GM23248 (cell line): ENCODE data around the gene CAMSAP3. TPM values are rescaled to one million over a fixed set of nuclear protein-coding genes. Genes with fewer than 3 reads are reported as not detected.

Experiments
- DNase-seq: peaks from one replicate; pipeline ENCODE4 v3.0.0-alpha.2; 2015
- H2AFZ ChIP-seq: fragments of 200-600 bp; sonication (generic); 2 replicates; pipeline ENCODE4 v1.6.1; 2016; ENCODE audit warnings: antibody characterized with exemption
- H3F3A ChIP-seq: fragments of 200-600 bp; sonication (generic); 2 replicates; pipeline ENCODE4 v1.6.1; 2016; ENCODE audit warnings: mild to moderate bottlenecking, antibody characterized with exemption, mixed run types; ENCODE audit not compliant: insufficient read depth
- H3K27ac ChIP-seq: fragments of 200-600 bp; sonication (generic); 2 replicates; pipeline ENCODE4 v1.5.1; 2016; ENCODE audit warnings: mild to moderate bottlenecking
- H3K27me3 ChIP-seq: fragments of 200-600 bp; sonication (generic); replicated peaks from 2 replicates; pipeline ENCODE4 v1.6.1; 2016; ENCODE audit warnings: mild to moderate bottlenecking; ENCODE audit not compliant: insufficient read depth
- H3K36me3 ChIP-seq: fragments of 200-600 bp; sonication (generic); 2 replicates; pipeline ENCODE4 v1.6.1; 2016; ENCODE audit warnings: low read depth, mild to moderate bottlenecking
- H3K4me1 ChIP-seq: fragments of 200-600 bp; sonication (generic); 2 replicates; pipeline ENCODE4 v1.6.1; 2016; ENCODE audit warnings: mild to moderate bottlenecking; ENCODE audit not compliant: insufficient read depth
- H3K4me2 ChIP-seq: fragments of 200-600 bp; sonication (generic); one replicate; pipeline ENCODE4 v1.6.1; 2016; ENCODE audit warnings: mild to moderate bottlenecking; ENCODE audit not compliant: unreplicated experiment
- H3K4me3 ChIP-seq: fragments of 200-600 bp; sonication (generic); 2 replicates; pipeline ENCODE4 v1.5.1; 2016; ENCODE audit warnings: mild to moderate bottlenecking
- H3K79me2 ChIP-seq: fragments of 200-600 bp; sonication (generic); 2 replicates; pipeline ENCODE4 v1.6.1; 2016; ENCODE audit warnings: mild to moderate bottlenecking; ENCODE audit not compliant: insufficient read depth
- H3K9ac ChIP-seq: fragments of 200-600 bp; sonication (generic); 2 replicates; pipeline ENCODE4 v1.6.1; 2016; ENCODE audit warnings: mild to moderate bottlenecking
- H3K9me2 ChIP-seq: fragments of 200-600 bp; sonication (generic); 2 replicates; pipeline ENCODE4 v1.6.1; 2016; ENCODE audit warnings: mixed run types, mild to moderate bottlenecking, moderate library complexity; ENCODE audit not compliant: insufficient read depth
- H3K9me3 ChIP-seq: fragments of 200-600 bp; sonication (generic); one replicate; pipeline ENCODE4 v1.6.1; 2017; ENCODE audit warnings: low read depth
- H4K20me1 ChIP-seq: fragments of 200-600 bp; sonication (generic); 2 replicates; pipeline ENCODE4 v1.6.0; 2016; ENCODE audit not compliant: insufficient read depth
- EZH2 ChIP-seq: fragments of 200-600 bp; sonication (generic); IDR thresholded peaks from 2 replicates; pipeline ENCODE4 v1.6.1; 2018; ENCODE audit warnings: antibody characterized with exemption, mild to moderate bottlenecking; ENCODE audit not compliant: insufficient read depth, poor library complexity, severe bottlenecking
- EZH2phosphoT487 ChIP-seq: fragments of 200-600 bp; sonication (generic); IDR thresholded peaks from 2 replicates; pipeline ENCODE4 v1.6.1; 2018; ENCODE audit warnings: antibody characterized with exemption, moderate library complexity, mild to moderate bottlenecking, low read depth; ENCODE audit not compliant: insufficient read depth
- WGBS, 2 experiments: methylation state at CpG; one replicate each; pipeline ENCODE4 v1.1.6; 2015 to 2017; ENCODE audit warnings: low lambda C conversion rate in 2 of 2, low coverage in 1 of 2; ENCODE audit errors: missing lambda C conversion rate in 2 of 2; 5-methylcytosine and 5-hydroxymethylcytosine counted together
- in situ Hi-C: fragments of 300-500 bp; cut with MboI; formaldehyde crosslinking; loops from 2 replicates; pipeline ENCODE4 v1.15.0; 2020
- polyA plus RNA-seq: library from polyadenylated mRNA; unstranded; fragments of >200 nt; fragmentation: Nextera tagmentation; extraction: Ambion mirVana; gene quantifications from 2 replicates; pipeline ENCODE4 v1.2.1, GENCODE V29; 2016
- total RNA-seq: library from RNA; depleted of rRNA; stranded (reverse); fragments of >200 nt; shearing (Covaris generic); gene quantifications from 2 replicates; pipeline ENCODE4 v1.2.3, GENCODE V29; 2014

Gene CAMSAP3
- total and polyA plus RNA-seq, 2 experiments from 2014 or later: not detected

GRCh38 chr19:7607212-7607873 is 11.7 kb downstream of the CAMSAP3 start:
- Histone ChIP-seq H3K9me3 (no peaks in the 10 kb centered on the region), H3K9ac (no peak overlapping the region), H3K36me3 (no peaks in the 10 kb centered on the region), H3K27me3 (no peaks in the 10 kb centered on the region), H3K4me2 (no peak overlapping the region), H4K20me1 (no peaks in the 10 kb centered on the region), H3F3A (no peaks in the 10 kb centered on the region), H3K4me1 (no peaks in the 10 kb centered on the region), H3K9me2 (no peaks in the 10 kb centered on the region), H3K27ac (no peak overlapping the region), H2AFZ (no peak overlapping the region), H3K79me2 (no peaks in the 10 kb centered on the region), H3K4me3 (no peak overlapping the region)
- WGBS, 2 experiments: 82 to 85% methylated on average over 3 to 10 of the region's 10 CpGs
- TF ChIP-seq EZH2 (no peak), EZH2phosphoT487 (no peak)
- in situ Hi-C loops: no loop called here
- no peak for DNase-seq

DNA sequence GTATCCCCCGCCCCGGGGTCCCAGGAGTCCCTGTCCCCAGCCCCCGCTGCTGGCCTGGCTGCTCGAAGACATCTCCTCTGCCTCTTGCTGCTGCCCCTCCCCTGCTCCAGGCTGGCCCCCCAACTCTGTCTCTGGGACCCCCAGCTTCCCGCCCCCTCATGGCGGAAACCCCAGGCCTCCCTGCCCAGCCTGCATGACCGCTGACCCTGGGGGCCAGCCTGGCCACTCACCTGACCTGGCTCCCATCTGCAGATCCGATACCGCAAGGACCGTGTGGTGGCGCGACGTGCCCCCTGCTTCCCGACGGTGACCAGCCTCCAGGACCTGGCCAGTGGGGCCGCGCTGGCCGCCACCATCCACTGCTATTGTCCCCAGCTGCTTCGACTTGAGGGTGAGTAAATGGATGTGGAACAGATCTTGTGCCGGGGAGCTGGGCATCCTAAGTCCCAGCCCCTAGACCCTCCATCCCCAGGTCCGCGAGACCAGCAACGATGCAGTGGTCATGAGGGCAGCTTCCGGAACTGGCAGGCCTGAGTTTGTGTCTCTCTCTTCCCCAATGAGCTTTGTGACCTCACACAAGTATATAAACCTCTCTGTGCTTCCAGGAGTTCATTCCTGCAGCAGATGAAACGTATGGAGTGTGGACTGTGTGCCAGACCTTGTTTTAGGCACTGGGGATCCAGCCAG is 12.4 kb downstream of the CAMSAP3 start:
- in situ Hi-C loops: no loop called here
- DNase-seq: no peak
- no peaks in the 10 kb centered on the region for H3K79me2 ChIP-seq
- no peak overlapping the region for H2AFZ ChIP-seq
- H4K20me1 ChIP-seq: no peaks in the 10 kb centered on the region
- no peak overlapping the region for H3K4me3 ChIP-seq
- no peaks in the 10 kb centered on the region for H3K4me1 ChIP-seq
- no peaks in the 10 kb centered on the region for H3F3A ChIP-seq
- no peaks in the 10 kb centered on the region for H3K36me3 ChIP-seq
- H3K9me2 ChIP-seq: no peaks in the 10 kb centered on the region
- TF ChIP-seq EZH2 (no peak), EZH2phosphoT487 (no peak)
- WGBS, 2 experiments: 83 to 86% methylated on average over 20 to 25 of the region's 25 CpGs
- no peaks in the 10 kb centered on the region for H3K27me3 ChIP-seq
- no peak overlapping the region for H3K9ac ChIP-seq
- no peaks in the 10 kb centered on the region for H3K9me3 ChIP-seq
- H3K27ac ChIP-seq: no peak overlapping the region
- H3K4me2 ChIP-seq: no peak overlapping the region

GRCh38 chr19:7610491-7611240 is 15.0 kb downstream of the CAMSAP3 start:
- no peaks in the 10 kb centered on the region for H3F3A ChIP-seq
- H3K9ac ChIP-seq: no peak overlapping the region
- no peak overlapping the region for H3K4me2 ChIP-seq
- H3K27ac ChIP-seq: no peak overlapping the region
- H3K9me3 ChIP-seq: no peaks in the 10 kb centered on the region
- H3K36me3 ChIP-seq: no peaks in the 10 kb centered on the region
- TF ChIP-seq EZH2phosphoT487 (no peak), EZH2 (no peak)
- H3K4me1 ChIP-seq: no peaks in the 10 kb centered on the region
- no peak for DNase-seq
- no peak overlapping the region for H2AFZ ChIP-seq
- H3K9me2 ChIP-seq: no peaks in the 10 kb centered on the region
- no peaks in the 10 kb centered on the region for H3K79me2 ChIP-seq
- no peaks in the 10 kb centered on the region for H3K27me3 ChIP-seq
- WGBS, 2 experiments: 53 to 66% methylated on average over 25 to 30 of the region's 31 CpGs
- no peak overlapping the region for H3K4me3 ChIP-seq
- in situ Hi-C loops: no loop called here
- H4K20me1 ChIP-seq: no peaks in the 10 kb centered on the region

GRCh38 chr19:7611541-7612279 is 16.0 kb downstream of the CAMSAP3 start:
- H3K79me2 ChIP-seq: no peaks in the 10 kb centered on the region
- DNase-seq: no peak

More at GRCh38 chr19:7611541-7612279, 16.0 kb downstream of the CAMSAP3 start:
- H3K9me2 ChIP-seq: no peaks in the 10 kb centered on the region
- TF ChIP-seq EZH2phosphoT487 (no peak), EZH2 (no peak)
- H3K27me3 ChIP-seq: no peaks in the 10 kb centered on the region
- no peak overlapping the region for H3K27ac ChIP-seq
- no peaks in the 10 kb centered on the region for H4K20me1 ChIP-seq
- no peaks in the 10 kb centered on the region for H3F3A ChIP-seq
- H3K9me3 ChIP-seq: no peaks in the 10 kb centered on the region
- no peak overlapping the region for H3K9ac ChIP-seq
- no peaks in the 10 kb centered on the region for H3K36me3 ChIP-seq
- WGBS, 2 experiments: 80 to 85% methylated on average over 24 to 41 of the region's 41 CpGs
- no peak overlapping the region for H3K4me2 ChIP-seq
- in situ Hi-C loops: no loop called here
- H2AFZ ChIP-seq: no peak overlapping the region
- H3K4me1 ChIP-seq: no peaks in the 10 kb centered on the region
- H3K4me3 ChIP-seq: no peak overlapping the region
